GM04504 (cell line): Measurements from ENCODE around the gene SPACA6.
A peak's percentile ranks its signal among the peaks of the same experiment; 100 is the strongest.

Experiments used
- DNase-seq: peaks from one replicate; pipeline ENCODE4 v3.0.0-alpha.2; 2012; ENCODE audit warnings: low read depth

SPACA6 gene

DNA sequence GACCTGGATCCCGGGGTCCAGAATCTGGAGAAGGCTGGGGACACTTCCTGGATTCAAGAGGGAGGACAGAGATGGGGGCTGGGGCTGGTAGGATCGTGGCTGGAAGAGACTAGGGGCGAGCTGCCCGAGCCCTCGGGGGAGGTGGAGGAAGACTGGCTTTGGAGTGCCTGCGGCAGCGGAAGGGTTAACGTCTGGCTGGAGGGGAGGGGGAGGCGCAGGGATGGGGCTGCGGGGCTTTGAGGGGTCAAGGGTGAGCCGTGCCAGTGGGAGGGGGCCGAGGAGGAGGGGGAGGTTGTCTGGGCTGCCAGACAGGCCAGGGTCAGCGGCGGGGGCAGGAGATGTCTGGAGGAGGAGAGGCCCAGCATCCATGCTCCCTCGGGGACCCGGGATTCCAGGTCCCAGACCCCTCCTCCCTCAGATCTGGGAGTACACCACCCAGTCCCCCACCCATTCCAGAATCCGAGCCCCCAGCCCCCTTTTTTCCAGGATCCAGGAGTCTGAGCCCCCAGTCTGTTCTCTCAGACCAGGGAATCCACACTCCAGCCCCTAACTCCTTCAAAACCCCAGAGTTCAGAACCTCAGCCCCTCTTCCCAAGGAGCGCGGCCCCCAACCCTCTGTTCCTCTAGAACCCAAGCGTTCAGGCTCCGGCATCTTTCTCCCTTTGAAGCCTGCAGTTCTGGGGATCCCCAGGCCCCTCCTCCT is 3.2 kb upstream of the SPACA6 start:
- DNase-seq, result no peak

DNA sequence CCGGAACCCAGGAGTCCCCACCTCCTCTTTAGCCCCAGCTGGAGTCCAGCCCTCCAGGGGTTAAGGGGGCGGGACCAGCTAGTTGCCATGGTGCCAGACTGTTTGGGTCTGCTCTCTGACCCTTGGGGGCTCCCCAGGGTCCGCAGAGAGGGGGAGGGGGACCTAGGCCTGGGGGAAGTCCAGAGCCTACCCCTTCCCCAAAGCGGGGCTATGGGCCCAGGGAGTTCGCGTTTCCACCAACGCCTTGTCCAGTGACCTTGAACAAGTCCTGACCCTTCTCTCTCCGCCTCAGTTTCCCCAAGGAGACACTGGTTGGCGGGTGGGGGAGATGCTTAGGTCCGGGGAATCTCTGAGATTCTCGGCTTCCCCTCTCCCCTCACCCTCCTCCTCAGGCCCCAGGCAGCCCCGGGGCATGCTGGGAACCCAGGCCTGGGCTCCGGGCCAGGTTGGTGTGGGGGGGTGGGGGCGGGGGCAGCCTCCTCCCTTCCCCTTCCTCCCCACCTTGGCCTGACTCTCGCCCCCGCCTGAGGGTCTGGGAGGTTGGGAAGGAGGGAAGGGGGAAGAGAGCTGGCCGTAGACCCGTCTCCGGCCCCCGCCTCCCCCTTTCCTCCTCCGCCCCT is 2.6 kb upstream of the SPACA6 start:
- no peak for DNase-seq

DNA sequence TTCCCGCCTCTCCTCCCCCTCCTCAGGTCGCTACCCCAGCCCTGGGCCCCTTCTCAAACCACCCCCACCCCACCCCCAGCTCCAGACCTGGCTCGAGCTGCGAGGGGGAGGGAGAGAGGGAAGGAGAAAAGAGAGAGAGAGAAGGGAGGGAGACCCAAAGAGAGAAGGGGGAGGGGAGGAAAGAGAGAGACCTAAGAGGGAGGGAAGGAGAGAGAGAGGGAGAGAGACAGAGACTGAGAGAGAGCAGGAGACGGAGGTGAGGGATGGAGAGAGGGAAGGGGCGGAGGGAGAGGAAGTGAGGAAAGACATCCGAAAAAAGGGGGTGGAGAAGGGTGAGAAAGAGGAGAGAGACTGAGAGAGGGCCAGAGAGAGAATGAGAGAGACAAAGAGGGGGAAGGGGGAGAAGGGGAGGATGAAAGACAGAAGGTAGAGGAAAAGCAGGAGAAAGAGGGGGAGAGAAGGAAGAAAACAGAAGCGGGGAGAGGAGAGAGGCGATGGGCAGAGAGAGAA is 2.0 kb upstream of the SPACA6 start:
- DNase-seq, result no peak

DNA sequence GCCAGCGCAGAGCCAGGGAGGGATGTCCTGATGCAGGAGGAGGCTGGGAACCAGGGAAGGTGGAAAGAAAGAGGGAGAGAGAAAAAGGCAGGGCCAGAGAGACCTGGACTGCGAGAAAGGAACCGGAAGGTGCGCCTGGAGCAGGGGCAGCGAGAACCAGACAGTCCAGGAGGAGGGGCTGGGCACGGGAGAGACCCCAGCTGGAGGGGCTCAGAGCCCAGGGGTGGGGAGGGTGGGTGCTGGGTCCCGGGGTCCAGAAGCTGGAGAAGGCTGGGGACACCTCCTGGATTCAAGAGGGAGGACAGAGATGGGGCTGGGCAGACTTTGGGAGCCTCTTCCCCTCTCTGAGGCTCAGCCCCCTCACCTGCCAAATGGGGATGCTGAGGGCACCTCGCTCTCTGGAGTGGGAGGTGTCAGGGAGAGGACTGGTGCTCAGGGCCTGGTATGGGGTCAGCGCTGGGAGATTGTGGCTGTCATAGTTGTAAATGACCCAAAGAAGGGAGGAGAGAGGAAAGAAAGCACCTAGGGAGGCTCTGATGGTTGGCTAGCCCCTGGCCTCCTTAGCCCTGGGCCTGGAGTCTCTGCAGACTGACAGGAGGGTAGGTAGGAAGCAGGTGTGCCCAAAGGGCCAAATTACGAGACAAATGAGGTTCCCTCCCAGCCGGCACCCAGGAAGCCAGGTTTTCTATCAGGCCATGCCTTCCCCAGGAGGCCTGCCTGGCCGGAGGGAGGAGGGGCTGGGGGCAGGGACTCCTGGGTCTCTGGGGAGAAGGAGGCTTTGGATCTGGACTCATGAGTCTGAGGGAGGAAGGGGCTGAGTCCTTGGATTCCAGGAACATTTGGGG is 1.3 kb upstream of the SPACA6 start:
- no peak for DNase-seq

DNA sequence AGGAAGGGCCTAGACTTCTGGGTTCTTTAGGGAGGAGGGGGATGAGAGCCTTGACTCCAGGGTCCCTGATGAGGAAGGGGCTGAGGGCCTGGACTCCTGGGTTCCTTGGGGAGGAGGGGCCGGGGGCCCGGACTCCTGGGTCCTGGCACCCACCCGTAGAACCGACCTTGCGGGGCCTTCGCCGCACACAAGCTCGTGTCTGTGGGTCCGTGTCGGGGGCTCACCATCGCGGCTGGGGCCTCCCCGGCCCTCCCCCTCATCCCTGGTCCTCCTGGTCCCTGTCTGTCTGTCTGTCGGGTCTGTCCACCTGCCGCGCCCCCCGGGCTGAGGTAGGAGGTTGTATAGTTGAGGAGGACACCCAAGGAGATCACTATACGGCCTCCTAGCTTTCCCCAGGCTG is 662 bp upstream of the SPACA6 start:
- no peak for DNase-seq

DNA sequence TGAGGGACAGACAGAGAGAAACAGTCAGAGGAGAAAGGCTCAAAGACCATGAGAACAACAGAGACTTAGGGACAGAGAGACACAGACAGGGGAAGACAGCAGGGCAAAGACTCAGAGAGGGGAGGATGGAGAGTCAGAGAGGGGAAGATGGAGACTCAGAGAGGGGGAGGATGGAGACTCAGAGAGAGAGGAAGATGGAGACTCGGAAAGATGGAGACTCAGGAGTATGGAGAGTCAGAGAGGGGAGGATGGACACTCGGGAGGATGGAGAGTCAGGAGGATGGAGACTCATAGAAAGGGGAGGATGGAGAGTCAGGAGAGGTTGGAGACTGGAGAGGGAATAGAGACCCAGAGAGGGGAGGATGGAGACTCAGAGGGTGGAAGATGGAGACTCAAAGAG is 689 bp downstream of the SPACA6 start:
- no peak for DNase-seq

DNA sequence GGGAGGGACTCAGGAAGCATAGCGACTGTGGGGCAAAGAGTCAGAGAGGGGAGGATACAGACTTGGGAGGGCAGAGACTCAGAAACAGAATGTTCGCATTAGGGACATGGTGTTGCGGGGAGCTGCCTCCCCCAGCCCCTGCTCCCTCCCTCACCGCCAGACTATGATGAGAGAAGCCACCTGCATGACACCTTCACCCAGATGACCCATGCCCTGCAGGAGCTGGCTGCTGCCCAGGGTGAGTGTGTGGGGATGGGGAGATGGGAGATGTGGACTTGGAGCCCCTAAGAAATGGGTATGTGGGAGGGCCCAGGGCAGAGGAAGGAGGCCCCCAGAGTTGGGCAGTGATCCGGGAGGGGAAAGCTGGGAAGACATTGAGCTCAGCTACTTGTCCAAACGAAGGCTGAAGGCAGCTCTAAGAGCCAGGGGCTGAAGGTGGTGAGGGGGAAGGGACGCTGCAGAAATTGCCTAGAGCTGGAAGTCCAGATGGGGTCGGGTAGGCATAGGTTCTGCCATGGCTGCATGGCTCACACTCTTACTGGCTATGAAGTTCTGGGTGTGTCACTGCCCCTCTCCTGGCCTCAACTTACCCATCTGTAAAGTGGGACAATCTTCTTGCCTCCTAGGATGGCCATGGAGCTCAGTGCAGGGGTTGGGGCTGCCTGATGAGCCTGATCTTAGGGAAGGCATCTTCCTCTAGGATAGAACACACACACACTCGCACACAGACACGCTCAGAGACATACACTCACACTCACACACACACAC is 1.4 kb downstream of the SPACA6 start:
- no peak for DNase-seq

DNA sequence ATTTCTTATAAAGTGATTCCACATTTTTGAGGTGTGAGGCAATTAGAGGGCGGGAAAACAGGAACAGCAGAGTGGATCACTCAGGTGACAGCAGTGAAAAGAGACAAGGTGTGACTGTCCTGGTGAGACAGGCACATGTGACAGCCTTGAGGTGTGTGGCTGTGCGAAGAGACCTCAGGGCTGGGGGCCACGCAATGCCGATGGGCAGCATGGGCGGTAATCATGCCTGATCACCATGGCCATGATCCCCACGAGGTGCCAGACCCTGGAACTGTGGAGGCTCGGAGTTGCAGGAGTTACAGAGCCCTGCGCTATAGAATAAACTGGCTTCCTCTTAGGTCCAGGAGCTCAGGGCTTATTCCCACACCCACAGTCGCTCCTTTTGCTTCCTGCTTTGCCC is 2.0 kb downstream of the SPACA6 start:
- DNase-seq, result no peak

DNA sequence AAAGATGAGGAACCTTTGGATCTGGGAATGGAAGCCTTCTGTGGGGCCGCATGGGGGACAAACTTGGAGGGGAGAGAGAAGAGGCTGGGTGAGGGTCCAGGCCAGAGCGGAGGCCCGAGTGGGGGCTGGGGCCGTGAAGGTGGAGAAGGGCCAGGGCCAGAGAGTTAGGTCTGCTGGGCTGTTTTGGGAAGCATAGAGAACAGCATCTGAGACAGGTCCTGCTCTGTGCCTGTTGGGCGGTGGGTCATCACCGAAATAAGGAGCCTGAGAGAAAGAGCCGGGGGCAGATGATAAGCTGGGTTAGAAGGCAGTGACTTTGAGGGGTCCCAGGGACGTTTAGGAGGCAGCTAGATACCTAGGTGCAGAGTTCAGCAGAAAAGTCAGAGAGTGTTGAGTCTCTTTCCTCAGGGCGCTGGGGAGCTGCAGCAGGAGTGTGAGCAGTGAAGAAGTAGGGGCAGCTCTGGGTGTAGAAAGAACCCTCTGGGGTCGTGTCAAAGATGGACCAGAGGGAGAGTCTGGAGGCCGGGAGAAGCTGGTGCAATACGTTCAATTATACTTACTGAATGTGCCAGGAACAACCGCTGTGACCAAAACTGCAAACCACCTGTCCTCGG is 2.7 kb downstream of the SPACA6 start:
- DNase-seq, result no peak

DNA sequence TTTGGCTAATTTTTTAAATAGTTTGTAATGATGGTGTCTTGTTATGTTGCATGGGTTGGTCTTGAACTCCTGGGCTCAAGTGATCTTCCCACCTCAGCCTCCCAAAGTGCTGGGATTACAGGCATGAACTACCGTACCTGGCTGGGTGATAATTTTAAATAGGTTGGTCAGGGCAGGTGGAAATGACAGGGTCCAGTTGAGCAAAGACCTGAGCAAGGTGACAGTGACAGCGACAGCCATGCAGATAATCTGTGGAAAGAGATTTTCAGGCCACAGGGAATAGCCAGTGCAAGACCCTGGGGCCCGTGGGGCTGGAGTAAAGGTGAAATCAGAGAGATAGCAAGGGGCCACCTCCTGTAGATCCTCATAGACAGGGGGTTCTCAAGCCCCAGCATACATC is 3.5 kb downstream of the SPACA6 start:
- DNase-seq, result no peak

DNA sequence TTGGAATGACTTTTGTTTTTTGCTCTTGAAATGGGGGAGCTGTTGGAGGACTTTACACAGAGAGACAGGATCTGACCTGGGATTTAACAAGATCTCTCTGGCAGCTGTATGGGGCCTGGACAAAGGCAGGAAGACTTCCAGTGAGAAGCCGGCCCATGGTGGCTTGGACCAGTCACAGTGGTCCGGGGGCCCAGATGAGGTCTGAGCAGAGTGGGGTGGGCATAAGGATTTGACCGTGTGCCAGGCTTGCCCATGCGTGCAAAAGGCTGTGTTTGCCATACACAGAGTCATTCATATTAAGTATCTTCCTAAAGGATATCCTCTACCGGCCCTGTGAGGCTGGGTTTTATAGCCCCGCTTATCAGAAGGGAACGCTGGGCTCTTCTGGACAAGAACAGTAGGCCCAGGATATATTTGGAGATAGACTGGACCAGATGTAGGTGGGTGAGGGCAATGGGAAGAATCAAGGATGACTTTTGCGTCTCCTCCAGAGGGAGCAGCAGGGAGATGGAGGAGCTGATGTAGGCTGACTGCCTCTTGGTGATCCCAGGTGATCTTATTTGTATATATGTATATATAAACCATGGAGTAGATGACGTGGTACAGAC is 4.1 kb downstream of the SPACA6 start:
- DNase-seq, result no peak

DNA sequence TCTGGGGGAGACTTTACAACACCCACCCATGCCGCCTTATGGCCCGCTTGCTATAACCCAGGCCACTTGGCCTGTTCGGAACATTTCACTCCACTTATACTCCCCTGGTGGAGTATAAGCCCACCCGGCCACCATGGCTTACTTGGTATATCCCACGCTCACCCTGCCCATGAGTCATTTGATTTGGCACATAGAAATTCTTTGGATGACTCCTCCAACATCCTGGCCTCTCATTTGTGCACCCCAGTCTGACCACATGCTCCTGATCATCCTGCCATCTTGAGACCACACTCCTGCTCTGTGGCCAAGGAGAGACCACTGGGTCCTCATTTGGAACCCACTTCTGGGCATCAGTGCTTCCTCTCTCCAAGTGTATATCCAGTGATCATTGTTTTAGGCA is 5.2 kb downstream of the SPACA6 start:
- DNase-seq, result no peak

DNA sequence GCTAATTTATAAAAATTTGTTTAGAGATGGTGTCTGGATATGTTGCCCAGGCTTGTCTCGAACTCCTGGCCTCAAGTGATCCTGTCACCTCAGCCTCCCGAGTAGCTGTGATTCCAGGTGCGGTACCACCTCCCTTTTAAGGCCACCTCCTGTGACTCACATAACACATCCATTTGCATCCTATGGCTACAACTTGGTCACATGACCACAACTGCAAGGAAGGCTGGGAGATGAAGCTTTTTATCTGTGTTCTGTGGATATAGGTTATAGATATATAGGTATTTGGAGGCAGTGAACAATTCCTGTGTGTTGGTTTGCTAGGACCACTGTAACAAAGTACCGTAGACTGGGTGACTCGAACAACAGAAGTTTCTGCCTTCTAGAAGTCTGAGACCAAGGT is 6.0 kb downstream of the SPACA6 start:
- no peak for DNase-seq

DNA sequence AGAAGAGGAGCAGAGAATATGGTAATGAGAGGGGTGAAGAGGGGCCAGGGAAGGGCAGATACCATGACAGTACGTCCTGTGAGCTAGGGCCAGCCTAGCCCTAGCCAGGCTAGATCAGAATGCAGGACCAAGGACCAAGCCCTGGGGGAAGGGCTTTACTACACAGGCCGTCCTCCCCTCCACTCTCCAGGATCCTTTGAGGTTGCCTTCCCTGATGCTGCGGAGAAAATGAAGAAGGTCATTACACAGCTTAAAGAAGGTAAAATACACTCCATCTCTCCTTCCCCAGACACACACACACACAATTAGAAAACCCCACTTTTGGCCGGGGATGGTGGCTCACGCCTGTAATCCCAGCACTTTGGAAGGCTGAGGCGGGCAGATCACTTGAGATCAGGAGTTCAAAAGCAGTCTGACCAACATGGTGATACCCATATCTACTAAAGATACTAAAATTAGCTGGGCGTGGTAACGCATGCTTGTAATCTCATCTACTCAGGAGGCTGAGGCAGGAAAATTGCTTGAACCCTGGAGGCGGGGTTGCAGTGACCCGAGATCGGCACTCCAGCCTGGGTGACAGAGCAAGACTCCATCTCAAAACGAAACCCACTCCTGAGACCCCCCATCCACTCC is 8.5 kb downstream of the SPACA6 start:
- DNase-seq, result no peak

DNA sequence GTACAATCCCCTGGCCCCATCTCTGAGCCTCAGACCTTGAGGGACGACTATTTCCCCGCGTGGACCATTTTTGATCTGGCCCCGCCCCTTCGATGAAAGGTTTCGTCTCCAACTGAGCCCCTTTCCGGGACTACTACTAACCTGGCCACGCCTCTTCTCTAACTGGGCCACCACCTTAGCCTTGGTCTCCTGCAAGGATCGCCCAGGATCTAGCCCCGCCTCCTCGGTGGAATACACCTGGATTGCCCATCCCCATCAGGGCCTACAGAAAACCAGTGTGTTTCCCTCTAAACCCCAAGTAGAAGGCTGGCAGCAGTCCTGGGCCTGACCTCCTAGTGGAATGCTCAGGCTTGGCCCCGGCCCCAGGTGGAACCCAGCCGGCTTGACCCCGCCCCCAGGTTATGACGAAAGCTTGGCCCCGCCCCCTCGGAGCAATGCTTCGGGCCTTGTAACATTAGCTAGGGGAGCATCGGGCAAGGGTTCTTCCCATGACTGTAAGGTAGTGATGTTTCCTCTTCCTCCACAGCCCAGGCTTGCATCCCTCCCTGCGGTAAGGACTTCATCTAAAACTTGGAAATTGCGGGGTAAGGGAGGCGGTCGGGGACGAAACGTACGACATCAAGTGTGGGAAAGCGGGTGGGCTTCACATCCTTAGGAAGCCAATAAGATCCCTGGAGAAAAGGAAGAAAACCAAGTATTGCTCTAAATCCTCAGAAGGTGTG is 9.1 kb downstream of the SPACA6 start:
- no peak for DNase-seq

DNA sequence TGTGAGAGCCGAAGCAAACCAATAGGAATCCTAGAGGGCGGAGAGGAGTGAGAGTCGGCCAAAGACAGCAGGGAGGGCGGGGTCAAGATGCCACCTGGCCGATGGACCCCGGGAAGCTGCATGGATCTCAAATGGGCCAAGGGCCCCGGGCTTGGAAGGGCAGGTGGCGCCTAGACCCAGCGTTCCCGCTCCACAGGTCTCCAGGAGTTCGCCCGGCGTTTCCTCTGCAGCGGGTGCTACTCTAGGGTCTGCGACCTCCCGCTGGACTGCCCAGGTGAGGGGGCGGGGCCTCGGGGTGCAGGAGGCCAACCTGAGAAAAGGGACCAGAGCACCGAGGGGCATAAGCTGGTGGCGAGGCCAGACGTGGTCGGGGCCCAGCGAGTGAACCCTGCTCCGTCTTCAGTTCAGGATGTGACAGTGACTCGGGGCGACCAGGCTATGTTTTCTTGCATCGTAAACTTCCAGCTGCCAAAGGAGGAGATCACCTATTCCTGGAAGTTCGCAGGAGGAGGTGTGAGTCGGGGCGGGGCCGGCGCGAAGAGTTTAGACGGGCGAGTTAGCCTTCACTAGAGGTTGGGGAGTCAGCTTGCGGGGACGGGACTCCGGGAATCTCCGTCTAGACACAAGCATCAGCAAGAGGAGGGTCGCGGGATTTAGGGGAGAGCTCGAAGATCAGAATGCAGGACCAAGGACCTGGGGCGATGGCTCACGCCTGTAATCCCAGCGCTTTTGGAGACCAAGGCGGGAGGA is 9.9 kb downstream of the SPACA6 start:
- no peak for DNase-seq

DNA sequence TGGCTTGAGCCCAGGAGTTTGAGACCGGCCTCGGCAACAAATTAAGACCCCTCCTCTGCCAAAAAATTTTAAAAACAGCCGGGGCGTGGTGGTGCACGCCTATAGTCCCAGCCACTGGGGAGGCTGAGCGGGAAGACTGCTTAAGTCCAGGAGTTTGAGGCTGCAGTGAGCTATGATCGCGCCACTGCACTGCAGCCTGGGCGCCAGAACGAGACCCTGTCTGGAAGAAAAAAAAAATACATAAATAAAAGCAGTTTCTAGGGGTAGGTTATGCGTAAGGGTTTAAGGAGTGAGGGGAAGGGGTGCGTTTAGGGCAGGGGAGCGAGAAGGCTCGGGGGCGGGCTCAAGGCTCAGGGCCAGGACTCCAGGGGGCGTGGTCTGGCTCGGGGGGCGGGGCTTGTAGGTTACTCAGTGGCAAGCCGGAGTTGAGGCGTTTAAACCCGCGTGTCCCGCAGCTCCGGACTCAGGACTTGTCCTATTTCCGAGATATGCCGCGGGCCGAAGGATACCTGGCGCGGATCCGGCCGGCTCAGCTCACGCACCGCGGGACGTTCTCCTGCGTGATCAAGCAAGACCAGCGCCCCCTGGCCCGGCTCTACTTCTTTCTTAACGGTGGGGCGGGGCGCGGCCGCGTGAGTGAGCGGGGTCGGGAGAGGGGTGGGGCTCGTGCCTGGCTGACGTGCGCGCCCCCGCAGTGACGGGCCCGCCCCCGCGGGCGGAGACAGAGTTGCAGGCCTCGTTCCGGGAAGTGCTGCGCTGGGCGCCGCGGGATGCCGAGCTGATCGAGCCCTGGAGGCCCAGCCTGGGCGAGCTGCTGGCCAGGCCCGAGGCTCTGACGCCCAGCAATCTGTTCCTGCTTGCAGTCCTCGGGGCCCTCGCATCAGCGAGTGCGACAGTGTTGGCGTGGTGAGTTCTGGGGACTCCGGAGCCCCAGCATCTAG is 10.7 kb downstream of the SPACA6 start:
- DNase-seq, result peak; percentile 79

DNA sequence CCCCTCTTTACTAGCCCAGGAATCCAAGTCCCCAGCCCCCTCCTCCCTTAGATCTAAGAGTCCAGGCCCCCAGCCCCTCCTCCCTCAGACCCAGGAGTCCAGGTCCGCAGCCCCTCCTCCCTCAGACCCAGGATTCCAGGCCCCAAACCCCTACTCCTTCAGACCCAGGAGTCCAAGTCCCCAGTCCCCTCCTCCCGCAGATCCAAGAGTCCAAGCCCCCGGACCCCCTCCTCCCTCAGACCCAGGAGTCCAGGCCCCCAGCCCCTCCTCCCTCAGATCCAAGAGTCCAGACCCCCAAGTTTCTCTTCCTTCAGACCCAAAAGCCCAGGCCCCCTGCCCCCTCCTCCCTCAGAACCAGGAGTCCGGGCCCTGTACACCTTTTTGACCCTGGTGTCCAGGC is 11.5 kb downstream of the SPACA6 start:
- no peak for DNase-seq
